Astrocyte (in vitro differentiated cells and primary cell): ENCODE data around the gene SMC3. TPM values are rescaled to one million over a fixed set of nuclear protein-coding genes. Genes with fewer than 3 reads are reported as not detected.
A peak's percentile ranks its signal among the peaks of the same experiment; 100 is the strongest.

ENCODE experiments used
- DNase-seq: peaks from one replicate; pipeline ENCODE4 v3.0.0-alpha.2; 2010; ENCODE audit warnings: low read depth
- FAIRE-seq: peaks from 2 replicates; lab custom pipeline; 2011; peaks lifted over from hg19 to GRCh38; lab: Jason Lieb, UNC
- H2AFZ ChIP-seq: 2 replicates; pipeline ENCODE4 v1.6.0; 2012; ENCODE audit warnings: low read depth, low read length, inconsistent platforms
- H3K27ac ChIP-seq: 2 replicates; pipeline ENCODE4 v1.5.1; 2011; ENCODE audit warnings: low read depth, low read length, inconsistent platforms
- H3K27me3 ChIP-seq: 2 replicates; pipeline ENCODE4 v1.6.0; 2011; ENCODE audit warnings: low read length, inconsistent platforms; ENCODE audit not compliant: insufficient read depth
- H3K36me3 ChIP-seq: 2 replicates; pipeline ENCODE4 v1.5.1; 2011; ENCODE audit warnings: low read length, inconsistent platforms; ENCODE audit not compliant: insufficient read depth
- H3K4me1 ChIP-seq: 2 replicates; pipeline ENCODE4 v1.5.1; 2011; ENCODE audit warnings: low read length, inconsistent platforms; ENCODE audit not compliant: insufficient read depth
- H3K4me2 ChIP-seq: 2 replicates; pipeline ENCODE4 v1.6.0; 2012; ENCODE audit warnings: low read length, inconsistent platforms
- H3K4me3 ChIP-seq: 2 replicates; pipeline ENCODE4 v1.5.1; 2011; ENCODE audit warnings: low read depth, mild to moderate bottlenecking, low read length, inconsistent platforms; ENCODE audit not compliant: insufficient read depth
- H3K79me2 ChIP-seq: 2 replicates; pipeline ENCODE4 v1.6.0; 2012; ENCODE audit warnings: mild to moderate bottlenecking, low read length, inconsistent platforms; ENCODE audit not compliant: insufficient read depth
- H3K9ac ChIP-seq: 2 replicates; pipeline ENCODE4 v1.6.0; 2012; ENCODE audit warnings: mild to moderate bottlenecking, low read length, inconsistent platforms
- H3K9me3 ChIP-seq: 2 replicates; pipeline ENCODE4 v1.5.1; 2012; ENCODE audit warnings: low read depth, mild to moderate bottlenecking, low read length, inconsistent platforms; ENCODE audit not compliant: insufficient read depth
- H4K20me1 ChIP-seq: 2 replicates; pipeline ENCODE4 v1.6.0; 2012; ENCODE audit warnings: low read length, inconsistent platforms; ENCODE audit not compliant: insufficient read depth
- H3K27ac Mint-ChIP-seq: one replicate; pipeline ENCODE4 v1.8.0; 2021; ENCODE audit warnings: mild to moderate bottlenecking, mixed read lengths; ENCODE audit not compliant: unreplicated experiment
- H3K27me3 Mint-ChIP-seq: one replicate; pipeline ENCODE4 v1.8.0; 2021; ENCODE audit warnings: low read depth, mixed read lengths; ENCODE audit not compliant: unreplicated experiment
- H3K36me3 Mint-ChIP-seq: one replicate; pipeline ENCODE4 v1.8.0; 2021; ENCODE audit warnings: low read depth, mixed read lengths; ENCODE audit not compliant: unreplicated experiment
- H3K4me1 Mint-ChIP-seq: one replicate; pipeline ENCODE4 v1.8.0; 2021; ENCODE audit warnings: low read depth, mixed read lengths; ENCODE audit not compliant: unreplicated experiment
- H3K4me3 Mint-ChIP-seq: one replicate; pipeline ENCODE4 v1.8.0; 2021; ENCODE audit warnings: mild to moderate bottlenecking, moderate library complexity, mixed read lengths; ENCODE audit not compliant: unreplicated experiment
- H3K9me3 Mint-ChIP-seq: one replicate; pipeline ENCODE4 v1.8.0; 2021; ENCODE audit warnings: mild to moderate bottlenecking, mixed read lengths; ENCODE audit not compliant: unreplicated experiment
- EZH2 ChIP-seq: IDR thresholded peaks from 2 replicates; pipeline ENCODE4 v1.6.1; 2012; ENCODE audit warnings: mild to moderate bottlenecking, low read length, inconsistent platforms; ENCODE audit not compliant: insufficient read depth
- total RNA-seq: library from RNA; stranded (reverse); gene quantifications from 2 replicates; pipeline ENCODE4 v1.2.1, GENCODE V29; 2021
- TF ChIP-seq, protein P1 (sequence below): IDR thresholded peaks from 2 replicates; pipeline ENCODE4 v1.5.1; 2011; ENCODE audit warnings: low read depth, mild to moderate bottlenecking, inconsistent platforms, low read length, moderate library complexity; ENCODE audit not compliant: insufficient read depth

SMC3 gene
- total RNA-seq, 1 donor from 2014 or later: 27.2 TPM

DNA sequence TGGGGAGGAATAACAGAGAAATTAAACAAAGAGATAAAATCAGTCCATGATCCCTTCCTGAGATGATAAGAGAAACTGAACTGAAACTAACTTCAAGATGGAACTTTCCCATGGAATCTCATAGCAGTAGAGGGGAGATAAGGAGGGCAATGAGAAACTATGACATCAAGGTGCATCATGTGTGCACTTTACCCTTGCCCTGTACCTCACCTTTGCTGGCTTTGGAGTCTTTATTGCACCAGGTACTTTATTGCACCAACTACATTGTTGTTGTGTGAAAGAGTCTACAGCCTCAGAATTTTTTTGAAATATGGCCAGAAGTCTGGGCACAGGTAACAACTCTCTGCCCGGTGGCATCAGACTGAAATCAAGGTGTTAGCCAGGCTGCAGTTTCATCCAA lies 11.2 kb upstream of the SMC3 start:
- Histone ChIP-seq H3K79me2 (no peaks in the 10 kb centered on the region), H3K4me2 (no peak overlapping the region), H3K9me3 (no peaks in the 10 kb centered on the region), H3K27ac (no peak overlapping the region), H4K20me1 (no peaks in the 10 kb centered on the region), H3K4me1 (no peaks in the 10 kb centered on the region), H3K9ac (no peak overlapping the region), H3K27me3 (no peaks in the 10 kb centered on the region), H3K36me3 (no peaks in the 10 kb centered on the region), H2AFZ (no peak overlapping the region), H3K4me3 (no peak overlapping the region)
- peaks cover 11% of the 10 kb centered on the region for H3K4me1 Mint-ChIP-seq
- FAIRE-seq (no peak), DNase-seq (no peak)
- H3K36me3 Mint-ChIP-seq: peaks cover 2% of the 10 kb centered on the region
- TF ChIP-seq, protein P1, sequence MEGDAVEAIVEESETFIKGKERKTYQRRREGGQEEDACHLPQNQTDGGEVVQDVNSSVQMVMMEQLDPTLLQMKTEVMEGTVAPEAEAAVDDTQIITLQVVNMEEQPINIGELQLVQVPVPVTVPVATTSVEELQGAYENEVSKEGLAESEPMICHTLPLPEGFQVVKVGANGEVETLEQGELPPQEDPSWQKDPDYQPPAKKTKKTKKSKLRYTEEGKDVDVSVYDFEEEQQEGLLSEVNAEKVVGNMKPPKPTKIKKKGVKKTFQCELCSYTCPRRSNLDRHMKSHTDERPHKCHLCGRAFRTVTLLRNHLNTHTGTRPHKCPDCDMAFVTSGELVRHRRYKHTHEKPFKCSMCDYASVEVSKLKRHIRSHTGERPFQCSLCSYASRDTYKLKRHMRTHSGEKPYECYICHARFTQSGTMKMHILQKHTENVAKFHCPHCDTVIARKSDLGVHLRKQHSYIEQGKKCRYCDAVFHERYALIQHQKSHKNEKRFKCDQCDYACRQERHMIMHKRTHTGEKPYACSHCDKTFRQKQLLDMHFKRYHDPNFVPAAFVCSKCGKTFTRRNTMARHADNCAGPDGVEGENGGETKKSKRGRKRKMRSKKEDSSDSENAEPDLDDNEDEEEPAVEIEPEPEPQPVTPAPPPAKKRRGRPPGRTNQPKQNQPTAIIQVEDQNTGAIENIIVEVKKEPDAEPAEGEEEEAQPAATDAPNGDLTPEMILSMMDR: no peak
- TF ChIP-seq EZH2: no peak
- H3K27ac Mint-ChIP-seq: no peak overlapping the region
- H3K4me3 Mint-ChIP-seq: no peak overlapping the region
- no peaks in the 10 kb centered on the region for H3K27me3 Mint-ChIP-seq
- H3K9me3 Mint-ChIP-seq: no peaks in the 10 kb centered on the region

DNA sequence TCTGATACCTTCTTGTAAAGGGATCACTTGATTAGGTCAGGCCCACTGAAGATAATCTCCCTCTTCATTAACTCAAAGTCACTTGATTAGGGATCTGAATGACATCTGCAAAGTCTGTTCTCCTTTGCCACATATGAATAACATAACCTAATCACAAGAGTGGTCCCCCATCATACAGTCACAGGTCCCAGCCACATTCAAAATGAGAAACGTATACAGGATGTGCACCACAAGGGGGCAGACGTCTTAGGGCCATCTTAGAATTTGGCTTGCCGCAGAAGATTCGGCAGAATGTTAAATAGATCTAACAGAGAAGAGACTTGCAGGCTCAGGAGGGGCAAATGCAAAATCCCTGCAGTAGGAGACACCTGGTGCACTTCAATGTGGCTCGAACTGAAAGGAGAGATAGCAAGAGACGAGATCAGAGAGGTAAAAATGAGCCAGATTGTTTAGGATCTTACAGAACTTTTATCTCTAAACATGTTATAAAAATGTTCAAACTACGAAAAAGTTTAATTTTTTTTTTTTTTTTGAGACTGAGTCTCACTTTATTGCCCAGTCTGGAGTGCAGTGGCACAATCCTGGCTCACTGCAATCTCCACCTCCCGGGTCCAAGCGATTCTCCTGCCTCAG lies 10.4 kb upstream of the SMC3 start:
- peak; percentile 26 for DNase-seq

DNA sequence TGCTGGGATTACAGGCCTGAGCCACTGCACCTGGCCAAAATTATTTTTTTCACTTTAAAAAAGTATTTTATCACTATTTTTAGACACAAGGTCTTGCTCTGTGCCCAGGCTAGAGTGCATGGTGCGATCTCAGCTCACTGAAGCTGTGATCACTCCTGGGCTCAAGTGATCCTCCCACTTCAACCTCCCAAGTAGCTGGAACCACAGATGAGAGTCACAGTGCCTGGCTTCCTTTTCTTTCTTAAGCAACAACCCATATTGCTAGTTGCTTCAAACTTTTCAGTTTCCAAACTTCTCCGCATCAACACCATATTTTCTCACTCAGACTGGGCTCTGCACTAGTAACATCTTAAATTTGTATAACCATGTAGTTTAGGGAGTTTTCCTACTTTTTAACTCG lies 9.5 kb upstream of the SMC3 start:
- Histone ChIP-seq H3K9me3 (no peaks in the 10 kb centered on the region), H3K79me2 (no peaks in the 10 kb centered on the region), H3K9ac (no peak overlapping the region), H3K4me2 (no peak overlapping the region), H3K27ac (no peak overlapping the region), H2AFZ (no peak overlapping the region), H3K27me3 (no peaks in the 10 kb centered on the region), H3K4me1 (no peaks in the 10 kb centered on the region), H4K20me1 (no peaks in the 10 kb centered on the region), H3K36me3 (no peaks in the 10 kb centered on the region), H3K4me3 (no peak overlapping the region)
- DNase-seq (no peak), FAIRE-seq (no peak)
- Mint-ChIP-seq H3K27me3 (no peaks in the 10 kb centered on the region), H3K9me3 (no peaks in the 10 kb centered on the region), H3K4me1 (peaks cover 11% of the 10 kb centered on the region), H3K36me3 (peaks cover 2% of the 10 kb centered on the region), H3K4me3 (no peak overlapping the region), H3K27ac (no peak overlapping the region)
- TF ChIP-seq, protein P1: no peak
- no peak for TF ChIP-seq EZH2

More for the DNA sequence above, 10.4 kb upstream of the SMC3 start:
- Mint-ChIP-seq H3K27me3 (no peaks in the 10 kb centered on the region), H3K4me3 (no peak overlapping the region), H3K27ac (no peak overlapping the region), H3K36me3 (peaks cover 2% of the 10 kb centered on the region), H3K4me1 (peaks cover 11% of the 10 kb centered on the region), H3K9me3 (no peaks in the 10 kb centered on the region)
- Histone ChIP-seq H2AFZ (no peak overlapping the region), H3K4me3 (no peak overlapping the region), H3K36me3 (no peaks in the 10 kb centered on the region), H3K4me1 (no peaks in the 10 kb centered on the region), H3K27me3 (no peaks in the 10 kb centered on the region), H3K9me3 (no peaks in the 10 kb centered on the region), H3K4me2 (no peak overlapping the region), H4K20me1 (no peaks in the 10 kb centered on the region), H3K27ac (no peak overlapping the region), H3K79me2 (no peaks in the 10 kb centered on the region), H3K9ac (no peak overlapping the region)
- TF ChIP-seq, protein P1: peak; percentile 80
- no peak for TF ChIP-seq EZH2
- peak; percentile 49 for FAIRE-seq
